ENCODE data around the gene PCSK7. TPM values are rescaled to one million over a fixed set of nuclear protein-coding genes. Genes with fewer than 3 reads are reported as not detected.

The PCSK7 gene
- total and polyA plus RNA-seq, 2 donors (not counting 3 experiments of a cell fraction or from before 2014, with no cell fraction given): 40.8 to 72.7 TPM

Small RNA genes lying within 50 kb of the gene (small RNA-seq; reads per million reads assigned to genes)
- not detected for gene RF00564 (ENCODE audit: insufficient read depth, insufficient read length, low read depth, low replicate concordance)

Other genes with a start within 250 kb of the PCSK7 start
- 20.6 and 21.3 TPM in 2 replicates for gene SIK3, start 133.6 kb downstream of the PCSK7 start, total RNA-seq
- 9.0 and 10.3 TPM in 2 replicates for gene SIK3, start 133.6 kb downstream of the PCSK7 start, polyA plus RNA-seq
- 128 and 130 TPM in 2 replicates for gene PAFAH1B2, start 87.8 kb downstream of the PCSK7 start, total RNA-seq
- gene PAFAH1B2, start 87.8 kb downstream of the PCSK7 start, polyA plus RNA-seq: 29.1 and 34.2 TPM in 2 replicates
- 26.0 and 28.7 TPM in 2 replicates for gene SIDT2, start 53.3 kb downstream of the PCSK7 start, total RNA-seq
- 34.5 and 37.5 TPM in 2 replicates for gene SIDT2, start 53.3 kb downstream of the PCSK7 start, polyA plus RNA-seq
- gene TAGLN, start 32.7 kb downstream of the PCSK7 start, total RNA-seq: 17.9 and 20.8 TPM in 2 replicates
- gene TAGLN, start 32.7 kb downstream of the PCSK7 start, polyA plus RNA-seq: 113 and 159 TPM in 2 replicates
- 26.1 and 28.2 TPM in 2 replicates for gene RNF214, start 598 bp upstream of the PCSK7 start, total RNA-seq
- 24.3 and 26.1 TPM in 2 replicates for gene RNF214, start 598 bp upstream of the PCSK7 start, polyA plus RNA-seq
- gene BACE1-AS, start 59.3 kb upstream of the PCSK7 start, total RNA-seq: 6.1 and 7.6 TPM in 2 replicates
- 8.1 and 9.3 TPM in 2 replicates for gene BACE1-AS, start 59.3 kb upstream of the PCSK7 start, polyA plus RNA-seq
- gene BACE1, start 84.2 kb upstream of the PCSK7 start, total RNA-seq: 28.8 and 29.3 TPM in 2 replicates
- gene BACE1, start 84.2 kb upstream of the PCSK7 start, polyA plus RNA-seq: 28.4 and 29.6 TPM in 2 replicates
- 39.5 and 48.4 TPM in 2 replicates for gene CEP164, start 95.8 kb upstream of the PCSK7 start, total RNA-seq
- gene CEP164, start 95.8 kb upstream of the PCSK7 start, polyA plus RNA-seq: 21.3 and 22.7 TPM in 2 replicates